HG02885 (cell line): Measurements from ENCODE around the gene POLR2E.

Experiments used
- ATAC-seq: cut with Tn5 transposase; IDR thresholded peaks from one replicate; pipeline ENCODE4 v1.9.1; 2021; ENCODE audit warnings: mild to moderate bottlenecking; ENCODE audit not compliant: unreplicated experiment, poor library complexity

The POLR2E gene

GRCh38 chr19:1068009-1069001 is 26.9 kb downstream of the POLR2E start:
- ATAC-seq = no peak

GRCh38 chr19:1067341-1067957 is 27.7 kb downstream of the POLR2E start:
- ATAC-seq = peak; percentile 17

GRCh38 chr19:1066748-1067340 is 28.3 kb downstream of the POLR2E start, which contains the start of gene ARHGAP45:
Gene ARHGAP45 (plus strand): TSS chr19:1067167. CDS start chr19:1067406, 239 bp downstream.
- ATAC-seq = peak; percentile 48

DNA sequence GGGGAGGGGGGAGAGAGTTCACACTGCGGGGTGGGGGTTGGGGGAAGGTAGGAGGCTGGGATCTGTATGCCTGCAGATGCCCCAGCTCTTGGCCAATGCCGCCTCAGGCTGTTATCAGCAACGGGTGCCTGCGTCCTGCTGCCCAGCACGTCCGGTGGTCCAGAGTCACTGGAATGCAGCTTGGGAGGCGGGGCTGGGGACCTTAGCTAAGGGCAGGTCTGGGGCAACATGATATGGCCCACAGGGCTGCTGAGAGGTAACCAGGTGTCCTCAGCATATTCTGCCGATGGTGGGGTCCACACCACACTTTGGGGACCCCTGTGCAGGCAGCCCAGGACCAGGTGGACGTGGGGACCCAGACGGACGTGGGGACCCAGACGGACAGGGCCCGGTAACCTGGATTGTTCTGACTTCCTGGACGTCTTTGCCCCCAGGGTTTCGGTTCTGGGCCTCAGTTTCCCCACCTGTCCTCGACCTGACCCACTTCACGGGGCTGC is 28.9 kb downstream of the POLR2E start:
- no peak for ATAC-seq

- no peak for ATAC-seq
Observed at GRCh38 chr19:1065606-1066109, 29.5 kb downstream of the POLR2E start.

DNA sequence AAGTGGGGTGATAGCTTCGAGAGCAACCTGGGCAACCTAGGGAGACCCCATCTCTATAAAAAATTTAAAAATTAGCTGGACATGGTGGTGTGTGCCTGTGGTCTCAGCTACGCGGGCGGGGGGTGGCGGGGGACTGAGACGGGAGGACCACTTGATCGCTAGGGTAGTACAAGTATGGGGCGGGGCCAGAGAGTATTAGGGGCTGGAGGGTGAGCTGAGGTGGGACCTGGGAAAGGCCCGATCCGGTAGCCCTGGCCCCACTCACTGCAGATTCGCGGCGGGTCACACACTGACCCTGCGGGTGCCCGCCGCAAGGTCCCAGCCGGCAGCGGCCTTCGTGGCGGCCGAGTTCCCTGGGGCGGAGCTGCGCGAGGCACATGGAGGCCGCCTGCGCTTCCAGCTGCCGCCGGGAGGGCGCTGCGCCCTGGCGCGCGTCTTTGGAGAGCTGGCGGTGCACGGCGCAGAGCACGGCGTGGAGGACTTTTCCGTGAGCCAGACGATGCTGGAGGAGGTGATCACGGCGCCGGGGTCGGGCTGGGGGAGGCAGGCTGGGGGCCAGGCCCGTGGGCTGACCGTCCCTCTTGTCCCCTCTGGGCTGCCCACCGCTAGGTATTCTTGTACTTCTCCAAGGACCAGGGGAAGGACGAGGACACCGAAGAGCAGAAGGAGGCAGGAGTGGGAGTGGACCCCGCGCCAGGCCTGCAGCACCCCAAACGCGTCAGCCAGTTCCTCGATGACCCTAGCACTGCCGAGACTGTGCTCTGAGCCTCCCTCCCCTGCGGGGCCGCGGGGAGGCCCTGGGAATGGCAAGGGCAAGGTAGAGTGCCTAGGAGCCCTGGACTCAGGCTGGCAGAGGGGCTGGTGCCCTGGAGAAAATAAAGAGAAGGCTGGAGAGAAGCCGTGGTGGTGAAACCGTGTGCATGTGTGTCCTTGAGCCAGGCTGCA is 30.2 kb downstream of the POLR2E start:
- no peak for ATAC-seq

DNA sequence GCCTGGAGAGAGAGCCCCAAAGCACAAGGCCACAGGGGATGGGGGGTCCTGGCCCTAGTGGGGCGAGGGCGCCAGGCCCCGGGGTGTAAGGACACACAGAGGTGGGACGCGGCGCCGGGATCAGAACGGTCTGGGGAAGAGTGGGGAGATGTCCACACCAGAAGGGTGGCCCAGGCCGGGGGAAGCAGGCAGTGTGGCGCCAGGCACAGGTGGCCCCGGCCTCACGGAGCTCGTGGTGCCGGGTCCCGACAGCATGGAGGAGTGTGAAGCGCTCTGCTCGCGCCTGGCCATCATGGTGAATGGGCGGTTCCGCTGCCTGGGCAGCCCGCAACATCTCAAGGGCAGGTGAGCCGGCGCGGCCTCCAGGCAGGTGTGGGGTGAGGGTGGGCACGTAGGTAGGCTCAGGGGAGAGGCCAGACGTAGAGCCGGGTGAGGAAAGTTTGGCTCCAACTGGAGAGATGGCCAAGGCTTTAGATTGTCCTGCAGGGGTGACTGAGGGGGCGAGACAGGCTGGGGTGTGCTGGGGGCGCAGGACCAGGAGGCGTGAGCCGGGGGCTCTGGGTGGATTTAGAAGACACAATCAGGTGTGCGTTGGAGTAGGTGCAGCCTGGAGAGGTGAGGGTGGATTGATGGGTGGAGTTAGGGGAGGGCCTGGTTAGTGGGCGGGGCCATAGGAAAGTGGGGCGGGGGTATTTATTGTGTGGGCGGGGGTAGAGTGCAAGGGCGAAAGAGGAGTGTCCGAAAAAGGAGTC is 31.1 kb downstream of the POLR2E start:
- no peak for ATAC-seq

DNA sequence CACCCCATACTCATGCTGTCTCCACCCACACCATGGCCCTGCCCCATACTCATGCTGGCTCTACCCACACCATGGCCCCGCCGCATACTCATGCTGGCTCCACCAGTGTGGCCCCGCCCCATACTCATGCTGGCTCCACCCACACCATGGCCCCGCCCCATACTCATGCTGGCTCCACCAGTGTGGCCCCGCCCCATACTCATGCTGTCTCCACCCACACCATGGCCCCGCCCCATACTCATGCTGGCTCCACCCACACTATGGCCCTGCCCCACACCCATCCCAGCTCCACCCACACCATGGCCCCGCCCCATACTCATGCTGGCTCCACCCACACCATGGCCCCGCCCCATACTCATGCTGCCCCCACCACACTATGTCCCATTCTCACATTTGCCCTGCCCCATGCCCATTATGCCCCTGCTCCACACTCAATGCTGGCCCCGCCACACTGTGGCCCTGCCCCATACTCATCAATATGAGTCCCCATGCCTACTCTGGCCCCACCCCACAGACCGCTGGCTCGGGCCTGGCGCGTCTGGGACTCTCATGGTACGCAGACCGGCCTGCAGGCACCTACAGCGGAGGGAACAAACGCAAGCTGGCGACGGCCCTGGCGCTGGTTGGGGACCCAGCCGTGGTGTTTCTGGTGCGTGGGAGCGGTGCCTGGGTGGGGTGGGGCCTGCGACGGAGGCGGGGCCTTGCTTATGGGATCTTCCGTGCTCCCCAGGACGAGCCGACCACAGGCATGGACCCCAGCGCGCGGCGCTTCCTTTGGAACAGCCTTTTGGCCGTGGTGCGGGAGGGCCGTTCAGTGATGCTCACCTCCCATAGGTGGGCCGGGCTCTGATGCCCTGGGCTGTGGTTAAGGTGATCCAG is 31.9 kb downstream of the POLR2E start:
- no peak for ATAC-seq

GRCh38 chr19:1062387-1063029 is 32.7 kb downstream of the POLR2E start:
- ATAC-seq = no peak

DNA sequence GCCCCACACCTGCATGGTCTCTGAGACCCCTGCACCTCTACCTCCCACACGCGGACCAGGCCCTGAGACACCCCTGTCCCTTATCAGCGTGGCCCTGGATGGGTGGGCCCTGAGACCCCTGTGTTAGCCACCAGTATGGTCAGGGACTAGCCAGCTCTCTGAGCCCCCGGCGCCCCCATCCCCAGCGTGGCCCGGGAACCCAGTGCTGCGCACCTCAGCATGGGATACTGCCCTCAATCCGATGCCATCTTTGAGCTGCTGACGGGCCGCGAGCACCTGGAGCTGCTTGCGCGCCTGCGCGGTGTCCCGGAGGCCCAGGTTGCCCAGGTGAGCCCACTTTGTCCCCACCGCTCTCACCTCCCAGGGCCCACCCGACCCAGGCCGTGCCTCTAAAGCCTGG is 33.2 kb downstream of the POLR2E start:
- ATAC-seq = no peak

- ATAC-seq = no peak
Observed at GRCh38 chr19:1060689-1061088, 34.5 kb downstream of the POLR2E start.

DNA sequence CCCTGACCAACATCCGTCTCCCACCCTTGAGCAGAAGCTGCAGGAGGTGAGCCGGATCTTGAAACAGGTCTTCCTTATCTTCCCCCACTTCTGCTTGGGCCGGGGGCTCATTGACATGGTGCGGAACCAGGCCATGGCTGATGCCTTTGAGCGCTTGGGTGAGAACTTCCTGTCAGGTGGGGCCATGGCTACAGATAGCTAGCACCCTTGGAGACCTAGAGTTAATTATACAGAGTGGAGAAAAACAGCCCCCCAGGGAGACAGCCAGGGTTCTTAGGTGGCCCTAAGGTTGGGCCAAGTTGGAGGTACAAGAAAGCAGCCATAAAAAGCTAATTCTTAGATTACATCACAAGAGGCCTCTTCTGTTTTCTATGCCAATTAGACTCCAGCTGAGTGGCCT is 37.1 kb downstream of the POLR2E start:
- no peak for ATAC-seq

DNA sequence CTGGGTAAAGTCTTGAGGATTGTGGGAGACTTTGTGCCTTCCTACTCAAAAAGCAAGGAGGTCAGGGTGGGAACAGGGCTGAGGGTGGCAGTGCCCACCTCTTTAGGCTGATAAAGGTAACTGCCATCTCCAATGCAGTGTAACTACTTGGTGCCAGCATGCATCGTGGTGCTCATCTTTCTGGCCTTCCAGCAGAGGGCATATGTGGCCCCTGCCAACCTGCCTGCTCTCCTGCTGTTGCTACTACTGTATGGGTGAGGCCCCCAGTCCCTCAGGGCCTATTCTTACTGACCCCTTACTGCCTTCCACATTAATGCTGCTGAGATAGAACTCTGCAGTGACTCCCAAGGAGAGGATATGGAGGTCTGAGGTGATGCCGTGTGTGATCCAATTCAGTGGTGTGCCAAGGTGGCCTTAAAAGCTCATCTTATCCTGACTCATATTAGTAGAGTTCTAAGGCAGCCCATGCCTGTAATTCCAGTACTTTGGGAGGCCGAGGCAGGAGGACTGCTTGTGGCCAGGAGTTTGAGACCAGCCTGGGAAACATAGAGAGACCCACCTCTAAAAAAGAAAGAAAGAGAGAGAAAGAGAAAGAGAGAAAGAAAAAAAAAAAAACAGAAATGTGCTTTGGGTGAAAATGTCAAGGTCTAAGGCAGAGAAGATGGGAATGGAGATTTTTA is 37.9 kb downstream of the POLR2E start:
- no peak for ATAC-seq

GRCh38 chr19:1055886-1056620 is 39.1 kb downstream of the POLR2E start:
- ATAC-seq = no peak

- ATAC-seq = no peak
Observed at GRCh38 chr19:1055028-1055425, 40.1 kb downstream of the POLR2E start.
